A673 (cell line): ENCODE data around the gene CNEP1R1. TPM values are rescaled to one million over a fixed set of nuclear protein-coding genes. Genes with fewer than 3 reads are reported as not detected.

Experiments
- BruUV-seq: library from RNA; stranded (reverse); fragments of 400-500 nt; replicated peaks from 2 replicates; lab custom pipeline; 2021; lab: Mats Ljungman, UMichigan
- CTCF ChIA-PET: fragments of 300-600 bp; sonication (Branson Sonifier 250); formaldehyde crosslinking; loops from one replicate; lab custom pipeline; 2022; ENCODE audit warnings: antibody characterized with exemption; lab: Charles Lee
- POLR2A ChIA-PET: fragments of 300-600 bp; sonication (Branson Sonifier 250); formaldehyde crosslinking; loops from one replicate; lab custom pipeline; 2022; ENCODE audit warnings: antibody characterized with exemption; ENCODE audit not compliant: low non-redundant PET; lab: Charles Lee
- DNase-seq: peaks from one replicate; pipeline ENCODE4 v3.0.0-alpha.2; 2015; ENCODE audit warnings: low spot score
- H3K27ac ChIP-seq: fragments of 200-600 bp; sonication (generic); 2 replicates; pipeline ENCODE4 v1.5.1; 2016; ENCODE audit warnings: mixed run types, low read depth, mild to moderate bottlenecking, mixed read lengths, antibody characterized with exemption, low read length; ENCODE audit not compliant: poor library complexity, severe bottlenecking
- H3K27me3 ChIP-seq: fragments of 200-600 bp; sonication (generic); replicated peaks from 2 replicates; pipeline ENCODE4 v1.6.1; 2017; ENCODE audit warnings: mixed run types, low read depth, mild to moderate bottlenecking, mixed read lengths, antibody characterized with exemption, low read length; ENCODE audit not compliant: insufficient read depth, poor library complexity
- H3K36me3 ChIP-seq: fragments of 200-600 bp; sonication (generic); 2 replicates; pipeline ENCODE4 v1.6.1; 2016; ENCODE audit warnings: mixed run types, mild to moderate bottlenecking, mixed read lengths, antibody characterized with exemption, low read length; ENCODE audit not compliant: insufficient read depth, poor library complexity, severe bottlenecking
- H3K4me1 ChIP-seq: fragments of 200-600 bp; sonication (generic); 2 replicates; pipeline ENCODE4 v1.6.1; 2017; ENCODE audit warnings: mixed run types, mild to moderate bottlenecking, mixed read lengths, antibody characterized with exemption, low read length; ENCODE audit not compliant: insufficient read depth, poor library complexity, severe bottlenecking
- H3K4me3 ChIP-seq: fragments of 200-600 bp; sonication (generic); 2 replicates; pipeline ENCODE4 v1.5.1; 2016; ENCODE audit warnings: low read depth, mixed run types, mild to moderate bottlenecking, mixed read lengths, low read length; ENCODE audit not compliant: poor library complexity, severe bottlenecking
- H3K9me3 ChIP-seq: fragments of 200-600 bp; sonication (generic); 2 replicates; pipeline ENCODE4 v1.6.1; 2016; ENCODE audit warnings: mixed run types, low read depth, mild to moderate bottlenecking, mixed read lengths, antibody characterized with exemption, low read length; ENCODE audit not compliant: poor library complexity, severe bottlenecking
- CTCF ChIP-seq: fragments of 300-800, 200-600 bp; sonication (generic); conservative IDR thresholded peaks from 2 replicates; pipeline ENCODE4 v1.5.1; 2017; ENCODE audit warnings: low read depth, mild to moderate bottlenecking, antibody characterized with exemption, low read length, moderate library complexity, mixed read lengths
- EZH2 ChIP-seq: fragments of 200-600 bp; sonication (generic); IDR thresholded peaks from 2 replicates; pipeline ENCODE4 v1.6.1; 2017; ENCODE audit warnings: borderline replicate concordance, low read depth, mild to moderate bottlenecking, mixed read lengths, antibody characterized with exemption, low read length; ENCODE audit not compliant: poor library complexity, severe bottlenecking
- intact Hi-C: fragments of 100-400 bp; cut with micrococcal nuclease; formaldehyde crosslinking; loops from one replicate; pipeline ENCODE4 v1.10.0; 2022; ENCODE audit not compliant: unreplicated experiment
- total RNA-seq: library from RNA; stranded (reverse); gene quantifications from 2 replicates; pipeline ENCODE4 v1.2.3, GENCODE V29; 2021

CNEP1R1 gene
- total RNA-seq, 1 experiment from 2014 or later, result 23.5 TPM

GRCh38 chr16:50056226-50056625, 31.2 kb downstream of the CNEP1R1 start:
- TF ChIP-seq CTCF, result no peak
- no peak for TF ChIP-seq EZH2
- H3K4me3 ChIP-seq, result no peak overlapping the region
- H3K9me3 ChIP-seq, result no peaks in the 10 kb centered on the region
- ChIA-PET POLR2A (no interaction called here), CTCF (no interaction called here)
- H3K27ac ChIP-seq, result no peak overlapping the region
- intact Hi-C loops, result no loop called here
- no TSS peak for BruUV-seq
- no peaks in the 10 kb centered on the region for H3K4me1 ChIP-seq
- H3K27me3 ChIP-seq, result no peaks in the 10 kb centered on the region
- DNase-seq, result no peak
- H3K36me3 ChIP-seq, result no peaks in the 10 kb centered on the region

GRCh38 chr16:50058091-50058771, 33.2 kb downstream of the CNEP1R1 start:
- no TSS peak for BruUV-seq
- CTCF ChIA-PET, result no interaction called here

GRCh38 chr16:50059111-50059510, 34.1 kb downstream of the CNEP1R1 start:
- Histone ChIP-seq H3K27me3 (no peaks in the 10 kb centered on the region), H3K36me3 (no peaks in the 10 kb centered on the region), H3K4me1 (no peaks in the 10 kb centered on the region), H3K9me3 (no peaks in the 10 kb centered on the region), H3K27ac (no peak overlapping the region), H3K4me3 (no peak overlapping the region)
- intact Hi-C loops, result no loop called here
- POLR2A ChIA-PET, result no interaction called here
- DNase-seq, result no peak
- no TSS peak for BruUV-seq
- CTCF ChIA-PET, result no interaction called here
- TF ChIP-seq EZH2 (no peak), CTCF (no peak)

More at GRCh38 chr16:50058091-50058771, 33.2 kb downstream of the CNEP1R1 start:
- Histone ChIP-seq H3K36me3 (no peaks in the 10 kb centered on the region), H3K4me3 (no peak overlapping the region), H3K27ac (no peak overlapping the region), H3K4me1 (no peaks in the 10 kb centered on the region), H3K9me3 (no peaks in the 10 kb centered on the region), H3K27me3 (no peaks in the 10 kb centered on the region)
- POLR2A ChIA-PET, result no interaction called here
- no peak for TF ChIP-seq EZH2
- TF ChIP-seq CTCF, result no peak
- no peak for DNase-seq
- intact Hi-C loops, result no loop called here
